GM12878 (cell line): Measurements from ENCODE around the gene ADAM10. TPM values are rescaled to one million over a fixed set of nuclear protein-coding genes. Genes with fewer than 3 reads are reported as not detected.

Experiments
- ATAC-seq: fragments of 200-7000 bp; cut with Tn5 transposase; 3 replicates; pipeline ENCODE4 v1.9.1; 2020; ENCODE audit warnings: mild to moderate bottlenecking, moderate library complexity
- BruUV-seq: library from RNA; stranded (reverse); fragments of 400-500 nt; replicated peaks from 2 replicates; lab custom pipeline; 2021; lab: Mats Ljungman, UMichigan
- CTCF ChIA-PET: fragments of 300-600 bp; sonication (Branson Sonifier 250); formaldehyde crosslinking; extraction: SDS; loops from one replicate; lab custom pipeline; 2021; ENCODE audit warnings: inconsistent platforms; lab: Yijun Ruan, JAX
- POLR2A ChIA-PET: fragments of 350-600 bp; formaldehyde crosslinking; extraction: SDS; loops from one replicate; lab custom pipeline; 2021; ENCODE audit warnings: inconsistent platforms; lab: Charles Lee
- RAD21 ChIA-PET: fragments of 300-600 bp; sonication (Branson Sonifier 250); formaldehyde crosslinking; loops from one replicate; lab custom pipeline; 2023; ENCODE audit warnings: antibody characterized with exemption; ENCODE audit not compliant: unreplicated experiment; lab: Charles Lee
- SMC1A ChIA-PET: fragments of 300-600 bp; sonication (Branson Sonifier 250); formaldehyde crosslinking; loops from one replicate; lab custom pipeline; 2023; ENCODE audit not compliant: unreplicated experiment, uncharacterized antibody; lab: Charles Lee
- DNase-seq: peaks from one replicate; pipeline ENCODE4 v3.0.0-alpha.2; 2011; ENCODE audit warnings: low read depth, low spot score
- FAIRE-seq: peaks from 3 replicates; lab custom pipeline; 2011; peaks lifted over from hg19 to GRCh38; lab: Jason Lieb, UNC
- H2AFZ ChIP-seq: 2 replicates; pipeline ENCODE4 v1.6.0; 2011; ENCODE audit warnings: low read depth, low read length, control low read depth; ENCODE audit not compliant: control insufficient read depth
- H3K27ac ChIP-seq: 2 replicates; pipeline ENCODE4 v1.5.1; 2011; ENCODE audit warnings: control low read depth; ENCODE audit not compliant: control insufficient read depth, insufficient read depth
- H3K27me3 ChIP-seq, 2 experiments: replicated peaks in 1 of 2; 2 replicates each; pipeline versions ENCODE4 v1.6.0 to v1.6.1; 2011; ENCODE audit warnings: low read length in 1 of 2; ENCODE audit not compliant: control insufficient read depth in 2 of 2, insufficient read depth in 2 of 2
- H3K36me3 ChIP-seq, 2 experiments: 2 replicates each; pipeline ENCODE4 v1.5.1; 2011; ENCODE audit warnings: low read length in 1 of 2; ENCODE audit not compliant: control insufficient read depth in 2 of 2, insufficient read depth in 2 of 2
- H3K4me1 ChIP-seq: 2 replicates; pipeline ENCODE4 v1.6.1; 2011; ENCODE audit warnings: mild to moderate bottlenecking, low read length, moderate library complexity, mixed read lengths; ENCODE audit not compliant: control insufficient read depth, insufficient read depth
- H3K4me2 ChIP-seq: 2 replicates; pipeline ENCODE4 v1.6.0; 2011; ENCODE audit warnings: control low read depth; ENCODE audit not compliant: control insufficient read depth, insufficient read depth
- H3K4me3 ChIP-seq: fragments of 200-600 bp; sonication (generic); 2 replicates; pipeline ENCODE4 v1.5.1; 2016
- H3K79me2 ChIP-seq: 2 replicates; pipeline ENCODE4 v1.6.0; 2011; ENCODE audit warnings: low read length; ENCODE audit not compliant: control insufficient read depth, insufficient read depth
- H3K9ac ChIP-seq: 2 replicates; pipeline ENCODE4 v1.8.0; 2011; ENCODE audit warnings: low read length, control low read depth, mixed read lengths; ENCODE audit not compliant: control insufficient read depth, insufficient read depth
- H3K9me3 ChIP-seq: replicated peaks from 3 replicates; pipeline ENCODE4 v1.5.1; 2011; ENCODE audit warnings: mild to moderate bottlenecking, low read length; ENCODE audit not compliant: control insufficient read depth, insufficient read depth
- H4K20me1 ChIP-seq: 2 replicates; pipeline ENCODE4 v1.6.0; 2011; ENCODE audit not compliant: control insufficient read depth, insufficient read depth
- ATF2 ChIP-seq: IDR thresholded peaks from 2 replicates; pipeline ENCODE4 v1.6.1; 2012; ENCODE audit warnings: low read length, inconsistent platforms
- CREM ChIP-seq: IDR thresholded peaks from 2 replicates; pipeline ENCODE4 v1.6.1; 2014; ENCODE audit warnings: antibody characterized with exemption, low read depth
- FOS ChIP-seq: IDR thresholded peaks from 3 replicates; pipeline ENCODE4 v1.6.1; 2011; ENCODE audit warnings: borderline replicate concordance; ENCODE audit not compliant: insufficient read length; ENCODE audit errors: extremely low read depth
- NBN ChIP-seq: fragments of 450-650 bp; IDR thresholded peaks from 2 replicates; pipeline ENCODE4 v1.6.1; 2016
- WRNIP1 ChIP-seq: IDR thresholded peaks from 2 replicates; pipeline ENCODE4 v1.6.1; 2011; ENCODE audit warnings: low read depth, low read length, improper control_type of control experiment, borderline replicate concordance
- ZBTB11 ChIP-seq: fragments of 450-650 bp; formaldehyde crosslinking; IDR thresholded peaks from 2 replicates; pipeline ENCODE4 v1.5.0; 2022; ENCODE audit warnings: mild to moderate bottlenecking, missing genetic modification characterization
- WGBS: methylation state at CpG from one replicate; pipeline ENCODE4 v1.1.6; 2016; ENCODE audit warnings: low lambda C conversion rate; ENCODE audit not compliant: insufficient replicate concordance, insufficient coverage; ENCODE audit errors: missing lambda C conversion rate; 5-methylcytosine and 5-hydroxymethylcytosine counted together
- in situ Hi-C: fragments of 300-500 bp; cut with MboI; formaldehyde crosslinking; loops from 9 replicates; pipeline ENCODE4 v1.14.3; 2018; ENCODE audit warnings: mixed read lengths
- intact Hi-C: fragments of 100-400 bp; cut with micrococcal nuclease; formaldehyde crosslinking; loops from one replicate; pipeline ENCODE4 v1.14.2; 2022; ENCODE audit not compliant: unreplicated experiment
- polyA plus RNA-seq, 11 experiments: library from polyadenylated mRNA; depleted of rRNA in 4 of 11; unstranded in 6 of 11; stranded (reverse) in 5 of 11; fragments of >200 nt; fragmentation: Nextera tagmentation in 4 of 11; fragmentation: Illumina TruSeq in 1 of 11; extraction: Ambion mirVana in 4 of 11; extraction: Trizol in 1 of 11; gene quantifications; 1 replicate in 1 of 11; 2 replicates in 10 of 11; pipeline versions ENCODE4 v1.2.1 to v1.2.3, GENCODE V29; 2011 to 2016; ENCODE audit warnings: inconsistent platforms in 2 of 11, missing spikeins in 2 of 11, low read depth in 1 of 11
- total RNA-seq, 4 experiments: library from RNA; depleted of rRNA in 3 of 4; stranded (reverse); fragments of >200 nt in 3 of 4; fragmentation: Illumina TruSeq in 1 of 4; extraction: Trizol in 1 of 4; gene quantifications; 2 replicates each; pipeline versions ENCODE4 v1.2.1 to v1.2.3, GENCODE V29; 2013 to 2021

Gene ADAM10
- total and polyA plus RNA-seq, 10 of the 15 experiments (the other 5 are each of a cell fraction or from before 2014, with no cell fraction given): 10.0 to 88.9 (median 51.7) TPM

- Histone ChIP-seq H4K20me1 (no peaks in the 10 kb centered on the region), H3K36me3 (peaks cover 4 to 19% of the 10 kb centered on the region in 2 experiments), H3K79me2 (no peaks in the 10 kb centered on the region), H3K27ac (no peak overlapping the region), H2AFZ (no peak overlapping the region), H3K9ac (no peak overlapping the region), H3K4me3 (no peak overlapping the region), H3K4me1 (no peaks in the 10 kb centered on the region), H3K4me2 (no peak overlapping the region), H3K9me3 (peaks cover 1% of the 10 kb centered on the region; the same call in 2 of the 3 replicates), H3K27me3 (no peaks in the 10 kb centered on the region)
- ChIA-PET CTCF (no interaction called here), RAD21 (no interaction called here), POLR2A (no interaction called here), SMC1A (no interaction called here)
- no TSS peak for BruUV-seq
- TF ChIP-seq CREM (no peak), ATF2 (no peak), FOS (no peak), WRNIP1 (no peak), NBN (no peak)
- in situ Hi-C loops: no loop called here
- 100% methylated on average over 1 of the region's 1 CpG for WGBS
- FAIRE-seq (no peak), DNase-seq (no peak), ATAC-seq (no peak)
- intact Hi-C loops: no loop called here
Observed at GRCh38 chr15:58608711-58609110, 140.8 kb downstream of the ADAM10 start.

- no peak overlapping the region for H3K4me2 ChIP-seq
- FAIRE-seq: no peak
- no peaks in the 10 kb centered on the region for H3K27me3 ChIP-seq
- BruUV-seq: no TSS peak
- H2AFZ ChIP-seq: no peak overlapping the region
- intact Hi-C loops: no loop called here
- no peaks in the 10 kb centered on the region for H4K20me1 ChIP-seq
- in situ Hi-C loops: no loop called here
- WGBS: 87% methylated on average over 5 of the region's 5 CpGs
- H3K27ac ChIP-seq: no peak overlapping the region
- ChIA-PET CTCF (no interaction called here), POLR2A (no interaction called here), RAD21 (no interaction called here), SMC1A (no interaction called here)
- DNase-seq: no peak
- no peak overlapping the region for H3K4me3 ChIP-seq
- no peaks in the 10 kb centered on the region for H3K9me3 ChIP-seq
- H3K9ac ChIP-seq: no peak overlapping the region
- H3K79me2 ChIP-seq: no peaks in the 10 kb centered on the region
- no peaks in the 10 kb centered on the region for H3K4me1 ChIP-seq
- H3K36me3 ChIP-seq: peaks cover 4 to 21% of the 10 kb centered on the region in 2 experiments
- no peak for ATAC-seq
- no peak for TF ChIP-seq ZBTB11 (CRISPR knock-in tag)
Observed at GRCh38 chr15:58608129-58608590, 141.3 kb downstream of the ADAM10 start.
